HepG2 (cell line): ENCODE results near the gene SYNC.

ENCODE experiments used
- CHD4 ChIP-seq: fragments of 200-600 bp; sonication (generic); IDR thresholded peaks from 2 replicates; pipeline ENCODE4 v1.7.0; 2017; ENCODE audit warnings: mild to moderate bottlenecking, low read length, borderline replicate concordance
- CREM ChIP-seq, 2 experiments: sonication (generic) in 1 of 2; formaldehyde crosslinking in 1 of 2; IDR thresholded peaks; 2 replicates each; pipeline versions ENCODE4 v1.4.0 to v1.6.1; 2016 to 2020; ENCODE audit warnings: antibody characterized with exemption in 1 of 2, mild to moderate bottlenecking in 1 of 2, missing genetic modification reagents in 1 of 2
- KAT7 ChIP-seq: IDR thresholded peaks from 2 replicates; pipeline ENCODE4 v1.6.1; 2018; ENCODE audit warnings: borderline replicate concordance, missing compliant biosample characterization
- PAF1 ChIP-seq: IDR thresholded peaks from 2 replicates; pipeline ENCODE4 v1.6.1; 2016; ENCODE audit warnings: missing genetic modification reagents, missing compliant biosample characterization
- XRCC5 ChIP-seq: fragments of 200-400 bp; formaldehyde crosslinking; optimal IDR thresholded peaks from 2 replicates; pipeline ENCODE3; 2017; ENCODE audit warnings: mild to moderate bottlenecking, low read length
- ZNF768 ChIP-seq: sonication (generic); formaldehyde crosslinking; IDR thresholded peaks from 2 replicates; pipeline ENCODE4 v1.4.0; 2020; ENCODE audit warnings: missing genetic modification reagents

- no peak for TF ChIP-seq ZNF768 (CRISPR knock-in tag)
- TF ChIP-seq PAF1 (CRISPR knock-in tag): no peak
- TF ChIP-seq CREM (IDR thresholded peaks at IDR 0.05): no peak
- TF ChIP-seq CREM (CRISPR knock-in tag; IDR thresholded peaks at IDR 0.05): no peak
- no peak for TF ChIP-seq CHD4
- TF ChIP-seq KAT7 (CRISPR knock-in tag): no peak
- TF ChIP-seq XRCC5: no peak
Observed at GRCh38 chr1:32717503-32717902, 14.9 kb upstream of the SYNC start.
